ENCODE data around the gene ACTL10.

The ACTL10 gene

DNA sequence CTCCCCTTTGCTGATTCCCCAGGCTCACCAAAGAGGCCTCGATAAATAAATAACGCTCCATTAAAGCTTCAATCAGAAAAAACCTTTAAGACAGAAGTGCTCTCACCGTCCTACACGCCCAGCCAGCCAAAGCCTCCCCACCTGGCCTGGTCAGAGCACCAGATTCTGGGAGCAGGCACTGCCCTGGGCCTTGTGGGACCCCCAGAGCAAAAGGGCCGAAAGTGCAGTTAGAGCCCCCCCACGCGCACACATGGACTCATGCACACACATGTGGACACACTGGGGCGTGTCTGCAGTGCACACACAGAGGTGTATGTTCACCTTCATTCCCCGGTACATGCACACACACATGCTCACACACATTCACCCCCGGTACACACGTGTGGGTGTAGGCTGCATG, 9.4 kb downstream of the ACTL10 start:
- no peak for DNase-seq (ENCODE audit: extremely low read depth in 1 of 2, low read depth in 1 of 2)

DNA sequence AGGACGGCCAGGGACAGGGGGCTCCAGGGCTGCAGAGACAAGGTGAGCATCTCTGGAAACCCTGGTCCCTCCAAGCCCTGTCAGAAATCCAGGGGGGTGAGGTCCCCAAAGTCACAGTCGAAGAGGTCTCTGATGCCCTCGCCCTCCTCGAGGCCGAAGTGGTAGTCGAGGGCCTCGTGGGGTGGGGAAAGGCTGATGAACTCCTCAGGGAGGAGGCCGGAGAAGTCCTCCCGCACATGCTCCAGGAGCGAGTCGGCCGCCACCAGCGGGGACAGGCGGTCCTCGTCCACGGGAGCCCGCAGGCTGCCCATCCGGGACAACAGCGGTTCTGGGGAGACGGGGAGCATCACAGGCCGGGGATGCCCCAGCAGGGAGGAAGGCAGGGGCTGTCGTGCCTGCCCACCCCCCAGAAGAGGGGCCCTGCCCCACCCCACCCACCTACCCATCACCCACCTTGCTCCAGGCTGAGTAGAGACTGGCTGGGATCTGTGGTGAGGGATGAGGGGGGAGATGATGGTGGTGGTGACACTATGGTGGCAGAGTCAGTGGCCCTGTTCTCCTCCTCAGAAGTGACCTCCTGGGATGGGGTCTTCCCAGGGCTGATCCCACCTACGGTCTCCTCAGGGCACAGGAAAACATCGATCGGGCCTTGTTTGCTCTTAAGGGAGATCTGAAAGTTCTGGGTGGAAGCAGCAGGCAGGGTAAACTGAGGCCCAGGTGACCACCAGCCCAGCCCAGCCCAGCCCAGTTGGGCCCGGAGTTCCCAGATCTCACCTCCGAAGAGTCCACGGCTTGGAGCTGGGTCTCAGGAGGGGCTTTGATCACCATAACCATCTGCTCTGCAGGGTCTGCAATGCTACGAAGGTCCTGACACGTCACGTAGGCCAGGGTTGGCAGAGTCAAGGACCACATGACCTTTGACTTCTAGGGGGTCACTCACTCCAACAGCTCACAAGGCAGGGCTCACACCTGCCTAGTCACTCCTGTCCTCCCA, 10.2 kb downstream of the ACTL10 start:
- no peak for DNase-seq (ENCODE audit: extremely low read depth in 1 of 2, low read depth in 1 of 2)

DNA sequence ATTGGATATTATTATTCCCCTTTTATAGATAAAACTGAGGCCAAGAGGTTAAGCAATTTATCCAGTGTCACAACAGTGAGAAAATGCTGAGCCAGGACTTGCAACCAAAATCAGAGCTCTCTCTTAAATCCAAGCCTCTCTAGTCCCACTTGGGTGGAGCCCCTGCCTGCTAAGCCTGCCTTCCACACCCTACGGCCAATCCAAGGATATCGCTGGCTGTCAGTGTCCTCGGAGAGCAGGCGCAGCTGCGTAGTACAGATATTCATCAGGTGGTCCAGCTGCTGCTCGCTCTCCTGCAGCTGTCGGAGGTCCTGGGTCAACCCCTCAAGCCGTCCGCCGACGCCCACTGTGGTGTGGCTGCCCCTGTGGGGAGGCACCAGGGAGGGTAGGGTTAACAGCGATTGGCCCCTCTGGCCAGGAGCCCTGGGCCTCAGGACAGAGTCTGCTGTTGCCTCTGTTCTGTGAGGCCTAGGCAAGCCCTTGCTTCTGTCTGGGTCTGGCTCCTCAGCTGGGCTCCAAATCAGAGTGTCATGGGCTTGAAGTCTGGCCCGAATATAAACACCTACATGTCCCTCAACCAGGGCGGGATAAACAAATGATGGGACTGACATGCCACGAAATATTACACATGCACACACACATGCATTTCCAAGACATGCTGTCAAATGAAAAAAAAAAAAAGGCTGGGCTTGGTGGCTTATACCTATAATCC, 11.4 kb downstream of the ACTL10 start:
- no peak for DNase-seq (ENCODE audit: extremely low read depth in 1 of 2, low read depth in 1 of 2)

DNA sequence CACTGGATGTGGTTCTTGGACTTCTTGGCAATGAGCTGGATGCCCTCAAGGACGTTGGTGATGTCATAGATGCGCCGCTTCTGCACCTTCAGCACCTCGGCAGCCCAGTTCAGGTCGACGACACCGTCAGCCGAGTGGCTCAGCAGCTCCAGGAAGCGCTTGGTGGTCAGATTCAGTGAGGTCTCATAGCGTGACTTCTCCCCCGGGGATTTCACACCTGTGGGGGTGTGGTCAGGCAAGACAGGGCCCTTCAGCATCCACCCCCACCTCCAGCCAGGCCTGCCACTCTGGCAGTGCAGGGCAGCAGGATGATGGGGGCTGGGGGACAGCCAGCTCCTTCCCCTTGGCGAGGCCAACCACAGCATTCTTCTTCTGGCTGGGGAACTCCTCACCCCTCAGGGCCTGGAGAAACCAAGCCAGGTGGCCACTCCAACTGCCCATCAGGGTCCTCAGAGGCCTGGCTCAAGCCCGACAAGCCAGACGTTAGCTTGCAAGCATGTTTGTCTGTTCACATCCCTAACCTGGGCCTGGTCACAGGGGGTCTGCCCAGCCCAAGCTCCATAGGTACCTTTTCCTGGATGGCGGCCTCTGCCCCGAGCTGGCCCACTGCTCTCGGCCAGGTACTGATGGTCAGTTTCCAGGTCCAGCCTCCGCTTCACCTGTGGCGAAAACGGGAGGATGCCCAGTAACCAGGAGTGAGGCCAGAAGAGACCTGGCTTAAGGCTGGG, 13.2 kb downstream of the ACTL10 start:
- DNase-seq (ENCODE audit: extremely low read depth in 1 of 2, low read depth in 1 of 2): no peak

DNA sequence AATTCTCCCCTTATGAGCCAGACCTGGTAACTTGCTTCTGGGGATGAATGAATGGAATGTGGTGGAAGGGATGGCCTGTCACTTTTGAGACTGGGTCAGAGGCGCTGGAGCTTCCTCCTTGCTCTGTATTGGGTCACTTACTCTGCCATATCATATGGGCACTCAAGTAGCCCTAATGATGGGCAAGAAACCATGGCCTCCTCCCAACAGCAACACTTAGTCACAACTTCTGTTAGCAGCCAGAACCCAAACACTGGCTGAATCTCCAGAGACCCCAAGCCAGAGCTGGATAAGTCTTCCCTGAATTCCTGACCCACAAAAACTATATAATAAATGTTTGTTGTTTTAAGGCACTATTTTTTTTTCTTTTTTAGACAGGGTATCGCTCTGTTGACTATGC, 13.9 kb downstream of the ACTL10 start:
- DNase-seq (ENCODE audit: extremely low read depth in 1 of 2, low read depth in 1 of 2): no peak

DNA sequence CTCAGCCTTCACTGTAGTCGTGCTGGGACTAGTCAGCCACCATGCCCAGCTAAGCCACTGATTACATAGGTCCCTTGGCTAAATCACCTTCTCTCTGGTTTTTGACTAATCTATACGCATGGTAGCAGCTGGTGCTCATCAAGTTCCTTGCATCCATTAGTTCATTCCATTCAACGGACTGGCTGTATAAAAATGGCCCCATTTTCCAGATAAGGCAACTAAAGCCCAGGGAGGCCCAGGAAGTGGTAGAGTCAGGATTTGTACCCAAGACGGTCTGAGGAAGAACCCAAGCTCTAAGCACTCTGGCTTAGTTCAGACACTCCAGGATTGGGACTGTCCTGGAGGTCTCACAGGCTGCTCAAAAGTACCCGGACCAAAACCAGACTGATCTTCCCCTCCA, 14.5 kb downstream of the ACTL10 start:
- no peak for DNase-seq (ENCODE audit: extremely low read depth in 1 of 2, low read depth in 1 of 2)

DNA sequence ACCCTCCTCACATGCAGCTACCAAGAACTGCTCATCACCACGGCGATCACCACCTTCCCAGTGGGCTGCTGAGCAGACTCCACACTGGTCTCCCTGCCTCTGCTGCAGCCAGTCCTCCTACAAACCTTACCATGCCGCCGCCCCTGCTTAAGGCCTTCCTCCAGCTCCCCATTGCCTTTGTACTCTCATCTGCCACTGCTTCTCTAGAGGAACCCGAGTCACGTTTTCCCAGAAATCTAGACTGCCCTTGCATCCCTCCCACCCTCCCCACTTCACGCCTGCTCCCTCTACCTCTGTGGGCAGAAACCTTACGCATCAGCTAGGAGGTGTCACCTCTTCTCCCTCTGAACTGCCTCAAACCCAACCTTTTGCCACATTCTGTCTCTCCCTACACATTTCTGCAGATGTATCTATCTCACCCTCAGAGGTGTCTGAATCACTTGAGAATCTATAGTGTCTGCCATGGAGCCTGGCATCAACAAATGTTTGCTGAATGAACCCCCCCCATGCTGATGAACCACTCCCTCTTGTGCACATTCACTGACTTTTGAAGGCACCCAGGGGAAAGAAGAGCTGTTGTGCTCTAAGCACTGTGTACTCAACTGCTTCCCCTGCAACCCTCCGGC, 15.1 kb downstream of the ACTL10 start:
- DNase-seq (ENCODE audit: extremely low read depth in 1 of 2, low read depth in 1 of 2): no peak

GRCh38 chr20:33684533-33685327, 18.0 kb downstream of the ACTL10 start:
- DNase-seq (ENCODE audit: extremely low read depth in 1 of 2, low read depth in 1 of 2): no peak

DNA sequence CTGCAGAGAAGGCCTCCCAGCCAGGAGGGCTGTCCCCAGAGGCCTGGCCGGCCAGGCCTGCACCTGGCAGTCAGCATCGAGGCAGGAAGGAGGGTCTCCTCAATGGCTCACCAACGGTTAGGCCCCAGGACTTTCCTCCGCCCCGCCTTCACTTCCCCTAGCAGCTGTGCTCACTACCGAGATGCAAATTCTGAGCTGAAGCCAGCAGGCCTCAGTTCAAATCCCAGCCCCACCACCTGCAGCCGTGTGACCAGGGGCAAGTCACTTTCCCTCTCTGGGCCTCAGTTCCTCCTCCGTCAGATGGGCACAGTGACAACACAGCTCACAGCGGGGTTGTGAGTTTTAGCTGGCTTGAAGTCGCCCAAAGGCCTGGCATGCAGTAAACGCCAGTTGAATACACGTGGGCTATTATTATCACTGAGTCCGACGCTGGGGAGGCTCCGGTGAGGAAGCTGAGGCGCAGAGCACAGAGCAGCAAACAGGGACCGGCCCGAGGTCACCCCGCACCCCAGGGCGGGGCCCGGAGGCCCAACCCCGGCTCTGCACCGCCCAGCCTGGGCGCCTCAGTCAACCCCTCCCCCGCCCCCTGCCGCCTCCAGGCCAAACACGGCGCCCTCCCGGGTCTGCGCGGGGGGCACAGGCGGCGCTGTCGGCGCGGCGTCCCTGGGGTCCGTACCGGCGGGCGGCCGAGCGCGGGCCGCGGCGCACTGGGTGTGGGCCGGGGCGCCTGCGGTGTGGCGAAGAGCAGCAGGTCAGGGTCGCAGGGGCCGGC, 18.8 kb downstream of the ACTL10 start:
- no peak for DNase-seq (ENCODE audit: extremely low read depth in 1 of 2, low read depth in 1 of 2)

DNA sequence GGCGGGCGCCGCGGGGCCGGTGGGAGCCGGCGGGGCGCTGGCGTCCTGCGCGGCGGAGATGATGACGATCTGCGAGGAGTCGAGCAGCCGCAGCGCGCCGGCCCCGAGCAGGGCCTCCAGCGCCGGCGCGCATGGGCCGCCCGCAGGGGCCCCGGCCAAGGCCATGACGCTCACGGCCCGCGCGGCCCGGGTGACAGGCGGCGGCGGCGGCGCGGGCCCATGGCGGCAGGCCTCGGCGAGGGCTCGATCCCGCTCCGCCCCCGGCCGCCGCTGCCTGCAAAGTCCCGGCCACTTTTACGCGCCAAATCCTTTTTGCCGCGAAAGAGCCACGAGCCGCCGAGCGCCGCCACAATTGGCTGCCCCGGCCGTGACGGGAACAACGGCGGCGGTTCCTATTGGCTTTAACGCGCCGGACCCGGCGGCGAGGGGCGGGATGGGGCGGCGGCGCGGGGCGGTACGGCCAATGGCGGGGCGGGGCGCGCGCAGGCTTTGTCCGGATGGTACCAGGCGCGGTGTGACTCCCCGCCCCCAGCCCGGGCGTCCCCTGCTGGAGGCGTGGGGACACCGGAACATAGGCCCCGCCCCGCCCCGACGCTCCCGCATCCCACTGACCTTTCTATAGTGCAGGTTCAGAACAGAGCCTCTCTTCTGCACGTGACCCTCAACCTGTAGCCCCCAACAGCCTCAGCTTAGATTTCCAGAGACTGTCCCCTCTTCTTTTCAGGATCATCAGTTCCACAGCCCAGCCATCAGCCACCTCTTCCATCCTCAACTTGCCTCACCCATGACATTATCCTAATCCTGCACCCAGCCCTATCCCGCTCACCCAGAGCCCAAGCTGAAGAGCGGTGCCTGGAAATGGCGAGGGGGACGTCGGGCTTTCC, 19.6 kb downstream of the ACTL10 start, which contains the start of gene E2F1:
E2F1 (minus strand) TSS at position 286 of the 884 bp plus-strand sequence; CDS start at position 165, 121 bp downstream.
- peak; percentile 73 to 93 for DNase-seq (ENCODE audit: extremely low read depth in 1 of 2, low read depth in 1 of 2)

GRCh38 chr20:33686984-33687366, 20.2 kb downstream of the ACTL10 start:
- DNase-seq (ENCODE audit: extremely low read depth in 1 of 2, low read depth in 1 of 2): no peak

DNA sequence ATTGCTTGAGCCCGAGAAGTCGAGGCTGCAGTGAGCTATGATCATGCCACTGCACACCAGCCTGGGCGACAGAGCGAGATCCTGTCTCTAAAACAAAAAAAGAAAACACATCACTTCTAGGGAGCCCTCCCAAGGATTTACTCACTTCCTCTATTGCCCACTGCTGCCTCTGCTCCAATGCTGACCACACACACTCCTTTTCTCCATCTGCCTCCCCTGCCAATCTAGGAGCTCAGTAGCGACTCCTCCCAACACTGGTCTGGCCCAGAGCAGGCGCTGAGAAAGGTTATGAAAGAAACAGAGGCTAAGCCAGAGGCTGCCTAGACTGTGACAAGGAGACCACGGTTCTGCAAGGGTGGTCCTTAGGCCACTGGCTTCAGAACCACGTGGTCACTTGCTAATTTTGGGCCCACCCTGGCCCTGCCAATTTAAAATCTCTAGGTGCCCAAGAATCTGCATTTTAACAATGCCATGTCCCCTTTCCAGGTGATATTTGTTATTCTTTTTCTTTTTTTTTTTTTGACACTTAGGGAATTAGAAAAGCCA, 20.7 kb downstream of the ACTL10 start:
- DNase-seq (ENCODE audit: extremely low read depth in 1 of 2, low read depth in 1 of 2): no peak

DNA sequence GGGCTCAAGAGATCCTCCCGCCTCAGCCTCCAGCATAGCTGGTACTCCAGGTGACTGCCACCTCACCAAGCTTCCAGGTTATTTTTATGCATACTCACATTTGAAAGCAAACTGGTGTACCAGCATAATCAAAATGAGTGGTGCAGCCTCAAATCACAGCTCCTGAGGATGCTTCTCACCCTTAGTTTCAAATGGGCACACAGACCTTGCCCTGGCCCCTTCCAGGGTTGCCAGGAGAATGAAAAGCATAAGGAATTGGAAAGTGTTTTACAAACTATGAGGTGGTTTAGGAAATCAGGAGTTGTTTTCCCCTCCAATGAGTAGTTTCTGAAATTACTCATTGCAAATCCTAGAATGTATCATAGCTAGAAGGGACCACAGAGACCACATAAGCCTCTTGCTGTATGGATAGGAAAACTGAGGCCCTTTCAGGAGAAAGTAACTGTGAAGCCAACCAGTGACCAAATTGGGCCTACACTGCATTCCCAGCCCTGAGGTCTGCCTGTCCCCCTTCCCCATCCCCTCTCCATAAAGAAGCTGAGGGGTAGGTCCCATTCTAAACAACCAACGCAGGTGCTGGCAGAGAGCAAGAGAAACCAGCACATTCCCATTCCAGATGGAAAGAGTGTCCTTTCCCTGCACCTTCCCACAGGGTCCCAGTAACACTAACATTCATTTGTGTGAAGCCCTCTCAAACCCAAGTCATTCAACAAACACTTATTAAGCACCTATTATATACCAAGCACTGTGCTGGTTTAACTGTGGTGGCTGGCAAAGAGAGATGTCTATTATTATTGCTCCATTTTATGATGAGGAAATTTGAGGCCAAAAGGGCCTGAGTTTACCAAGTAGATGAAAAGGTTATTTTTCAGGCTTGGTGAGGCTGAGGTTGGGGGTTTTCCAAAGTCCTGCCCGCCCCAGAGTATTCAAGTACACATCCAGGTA, 21.5 kb downstream of the ACTL10 start:
- DNase-seq (ENCODE audit: extremely low read depth in 1 of 2, low read depth in 1 of 2): no peak

DNA sequence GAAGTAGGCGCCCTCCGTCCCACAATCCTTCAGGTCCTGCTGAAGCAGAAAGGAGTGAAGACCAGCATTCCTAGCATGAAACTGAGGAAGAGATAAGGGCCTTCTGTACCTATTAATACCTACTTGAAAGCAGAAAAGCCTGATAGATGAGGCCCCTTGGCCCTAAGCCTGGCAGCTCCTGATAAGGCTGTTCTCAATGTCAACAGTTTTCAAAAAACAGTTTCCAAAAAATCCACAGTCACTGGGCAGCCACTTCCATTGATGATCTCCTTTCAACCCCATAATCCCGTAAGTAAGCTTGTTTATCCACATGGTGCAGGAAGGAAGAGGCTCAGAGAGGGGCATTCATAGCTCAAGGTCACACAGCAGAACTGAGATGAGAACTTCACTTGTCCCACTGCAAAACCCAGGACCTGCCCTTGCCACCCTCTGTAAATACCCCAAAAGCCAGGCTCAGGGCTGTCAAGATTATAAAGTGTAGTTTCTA, 22.2 kb downstream of the ACTL10 start:
- no peak for DNase-seq (ENCODE audit: extremely low read depth in 1 of 2, low read depth in 1 of 2)

DNA sequence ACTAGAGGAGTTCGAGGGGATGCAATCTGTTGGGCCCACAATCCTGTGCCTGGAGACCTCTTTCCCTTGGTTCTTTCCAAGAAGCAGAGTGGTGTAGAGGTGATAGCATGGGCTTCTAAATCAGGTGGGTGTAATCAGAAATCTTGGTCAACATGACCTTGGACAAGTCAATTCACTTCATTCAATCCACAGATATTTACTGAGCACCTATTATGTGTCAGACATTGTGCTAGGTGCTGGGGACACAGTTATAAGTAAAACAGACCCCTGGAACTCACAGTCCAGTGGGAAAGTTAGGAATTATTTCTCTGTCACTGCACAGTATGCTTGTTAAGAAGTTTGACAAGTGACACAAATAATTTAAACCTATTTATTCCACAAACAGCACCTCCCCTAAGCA, 22.8 kb downstream of the ACTL10 start:
- DNase-seq (ENCODE audit: extremely low read depth in 1 of 2, low read depth in 1 of 2): no peak

- peak; percentile 25 to 46 for DNase-seq (ENCODE audit: extremely low read depth in 1 of 2, low read depth in 1 of 2)
These were observed 23.2 kb downstream of the ACTL10 start for GRCh38 chr20:33689973-33690372.

DNA sequence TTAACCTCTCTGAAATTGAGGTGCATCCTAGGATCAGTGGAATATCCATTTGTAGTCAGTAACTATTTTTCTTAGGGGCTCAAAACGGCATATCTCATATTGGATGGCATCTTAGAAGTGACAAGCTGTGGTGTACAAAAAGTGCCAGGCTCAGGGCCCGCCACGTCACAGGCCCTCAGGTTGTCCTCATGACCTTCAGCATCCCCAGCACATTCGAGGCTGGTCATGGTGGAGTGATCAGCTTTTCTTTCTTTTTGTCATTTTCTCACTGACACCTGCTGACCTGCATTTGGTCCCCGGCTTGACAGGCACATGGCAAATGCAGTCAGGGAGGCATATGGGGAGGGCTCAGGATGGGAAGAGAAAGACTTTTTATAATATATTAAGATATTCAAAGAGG, 26.5 kb downstream of the ACTL10 start:
- no peak for DNase-seq (ENCODE audit: extremely low read depth in 1 of 2, low read depth in 1 of 2)

Measured in activated CD8-positive, alpha-beta memory T cell treated with anti-CD3 and anti-CD28 coated beads for 1 hour (primary cell).